A673 (cell line): ENCODE results near the gene CAPN7. TPM values are rescaled to one million over a fixed set of nuclear protein-coding genes. Genes with fewer than 3 reads are reported as not detected.

Experiments
- BruUV-seq: library from RNA; stranded (reverse); fragments of 400-500 nt; replicated peaks from 2 replicates; lab custom pipeline; 2021; lab: Mats Ljungman, UMichigan
- CTCF ChIA-PET: fragments of 300-600 bp; sonication (Branson Sonifier 250); formaldehyde crosslinking; loops from one replicate; lab custom pipeline; 2022; ENCODE audit warnings: antibody characterized with exemption; lab: Charles Lee
- POLR2A ChIA-PET: fragments of 300-600 bp; sonication (Branson Sonifier 250); formaldehyde crosslinking; loops from one replicate; lab custom pipeline; 2022; ENCODE audit warnings: antibody characterized with exemption; ENCODE audit not compliant: low non-redundant PET; lab: Charles Lee
- DNase-seq: peaks from one replicate; pipeline ENCODE4 v3.0.0-alpha.2; 2015; ENCODE audit warnings: low spot score
- H3K27ac ChIP-seq: fragments of 200-600 bp; sonication (generic); 2 replicates; pipeline ENCODE4 v1.5.1; 2016; ENCODE audit warnings: mixed run types, low read depth, mild to moderate bottlenecking, mixed read lengths, antibody characterized with exemption, low read length; ENCODE audit not compliant: poor library complexity, severe bottlenecking
- H3K27me3 ChIP-seq: fragments of 200-600 bp; sonication (generic); replicated peaks from 2 replicates; pipeline ENCODE4 v1.6.1; 2017; ENCODE audit warnings: mixed run types, low read depth, mild to moderate bottlenecking, mixed read lengths, antibody characterized with exemption, low read length; ENCODE audit not compliant: insufficient read depth, poor library complexity
- H3K36me3 ChIP-seq: fragments of 200-600 bp; sonication (generic); 2 replicates; pipeline ENCODE4 v1.6.1; 2016; ENCODE audit warnings: mixed run types, mild to moderate bottlenecking, mixed read lengths, antibody characterized with exemption, low read length; ENCODE audit not compliant: insufficient read depth, poor library complexity, severe bottlenecking
- H3K4me1 ChIP-seq: fragments of 200-600 bp; sonication (generic); 2 replicates; pipeline ENCODE4 v1.6.1; 2017; ENCODE audit warnings: mixed run types, mild to moderate bottlenecking, mixed read lengths, antibody characterized with exemption, low read length; ENCODE audit not compliant: insufficient read depth, poor library complexity, severe bottlenecking
- H3K4me3 ChIP-seq: fragments of 200-600 bp; sonication (generic); 2 replicates; pipeline ENCODE4 v1.5.1; 2016; ENCODE audit warnings: low read depth, mixed run types, mild to moderate bottlenecking, mixed read lengths, low read length; ENCODE audit not compliant: poor library complexity, severe bottlenecking
- H3K9me3 ChIP-seq: fragments of 200-600 bp; sonication (generic); 2 replicates; pipeline ENCODE4 v1.6.1; 2016; ENCODE audit warnings: mixed run types, low read depth, mild to moderate bottlenecking, mixed read lengths, antibody characterized with exemption, low read length; ENCODE audit not compliant: poor library complexity, severe bottlenecking
- CTCF ChIP-seq: fragments of 300-800, 200-600 bp; sonication (generic); conservative IDR thresholded peaks from 2 replicates; pipeline ENCODE4 v1.5.1; 2017; ENCODE audit warnings: low read depth, mild to moderate bottlenecking, antibody characterized with exemption, low read length, moderate library complexity, mixed read lengths
- EZH2 ChIP-seq: fragments of 200-600 bp; sonication (generic); IDR thresholded peaks from 2 replicates; pipeline ENCODE4 v1.6.1; 2017; ENCODE audit warnings: borderline replicate concordance, low read depth, mild to moderate bottlenecking, mixed read lengths, antibody characterized with exemption, low read length; ENCODE audit not compliant: poor library complexity, severe bottlenecking
- intact Hi-C: fragments of 100-400 bp; cut with micrococcal nuclease; formaldehyde crosslinking; loops from one replicate; pipeline ENCODE4 v1.10.0; 2022; ENCODE audit not compliant: unreplicated experiment
- total RNA-seq: library from RNA; stranded (reverse); gene quantifications from 2 replicates; pipeline ENCODE4 v1.2.3, GENCODE V29; 2021

The CAPN7 gene
- total RNA-seq, 1 experiment from 2014 or later: 38.6 TPM

GRCh38 chr3:15271785-15272381 is 65.8 kb downstream of the CAPN7 start:
- no TSS peak for BruUV-seq
- Histone ChIP-seq H3K4me1 (peaks cover 24% of the 10 kb centered on the region), H3K36me3 (no peaks in the 10 kb centered on the region), H3K27ac (no peak overlapping the region), H3K9me3 (no peaks in the 10 kb centered on the region), H3K4me3 (no peak overlapping the region), H3K27me3 (no peaks in the 10 kb centered on the region)
- no peak for DNase-seq
- intact Hi-C loops: no loop called here
- TF ChIP-seq CTCF (no peak), EZH2 (no peak)
- CTCF ChIA-PET: no interaction called here
- POLR2A ChIA-PET: no interaction called here

GRCh38 chr3:15272426-15273196 is 66.6 kb downstream of the CAPN7 start:
- Histone ChIP-seq H3K27ac (no peak overlapping the region), H3K4me3 (no peak overlapping the region), H3K9me3 (no peaks in the 10 kb centered on the region), H3K27me3 (no peaks in the 10 kb centered on the region), H3K4me1 (peaks cover 24% of the 10 kb centered on the region), H3K36me3 (no peaks in the 10 kb centered on the region)
- ChIA-PET CTCF (no interaction called here), POLR2A (no interaction called here)
- intact Hi-C loops: no loop called here
- TF ChIP-seq EZH2 (no peak), CTCF (no peak)
- no peak for DNase-seq
- no TSS peak for BruUV-seq

GRCh38 chr3:15273227-15273626 is 67.2 kb downstream of the CAPN7 start:
- no peak overlapping the region for H3K27ac ChIP-seq
- intact Hi-C loops: no loop called here
- no peaks in the 10 kb centered on the region for H3K27me3 ChIP-seq
- H3K4me1 ChIP-seq: peaks cover 22% of the 10 kb centered on the region
- no peak overlapping the region for H3K4me3 ChIP-seq
- BruUV-seq: no TSS peak
- ChIA-PET POLR2A (no interaction called here), CTCF (no interaction called here)
- TF ChIP-seq CTCF (no peak), EZH2 (no peak)
- no peaks in the 10 kb centered on the region for H3K36me3 ChIP-seq
- DNase-seq: no peak
- H3K9me3 ChIP-seq: no peaks in the 10 kb centered on the region
